ENCODE data around the gene HSF2.
"Not testable (repeated sequence)": the region's sequence is repeated elsewhere in the genome, so short reads cannot be mapped to it uniquely, and the experiment has no call there.

The HSF2 gene

GRCh38 chr6:122454673-122455072, 55.2 kb downstream of the HSF2 start:
- DNase-seq (ENCODE audit: low read depth), result no peak

GRCh38 chr6:122455116-122455515, 55.7 kb downstream of the HSF2 start:
- not testable (repeated sequence) for DNase-seq (ENCODE audit: low read depth)

GRCh38 chr6:122458087-122458486, 58.6 kb downstream of the HSF2 start:
- no peak for DNase-seq (ENCODE audit: low read depth)

- DNase-seq (ENCODE audit: low read depth), result no peak
Observed at GRCh38 chr6:122459240-122459639, 59.8 kb downstream of the HSF2 start.

- not testable (repeated sequence) for DNase-seq (ENCODE audit: low read depth)
Observed at GRCh38 chr6:122459865-122460416, 60.5 kb downstream of the HSF2 start.

- no peak for DNase-seq (ENCODE audit: low read depth)
Observed at GRCh38 chr6:122461885-122462284, 62.4 kb downstream of the HSF2 start.

- peak; percentile 87 for DNase-seq (ENCODE audit: low read depth)
Observed at GRCh38 chr6:122471107-122472021, 71.9 kb downstream of the HSF2 start, which contains the start of gene SERINC1. TSS of gene SERINC1 (minus strand) at chr6:122471807. CDS start at chr6:122471737, 70 bp downstream.

GRCh38 chr6:122472022-122472340, 72.5 kb downstream of the HSF2 start:
- no peak for DNase-seq (ENCODE audit: low read depth)

GRCh38 chr6:122476131-122476530, 76.7 kb downstream of the HSF2 start:
- no peak for DNase-seq (ENCODE audit: low read depth)

- DNase-seq (ENCODE audit: low read depth), result no peak
Observed at GRCh38 chr6:122482750-122483080, 83.3 kb downstream of the HSF2 start.
